IPS-15b (cell line): ENCODE results near the gene RPL3.

ENCODE experiments used
- H3K27me3 ChIP-seq: one replicate; pipeline ENCODE4 v1.6.1; 2013; ENCODE audit warnings: low read length; ENCODE audit not compliant: control insufficient read depth, insufficient read depth
- H3K36me3 ChIP-seq: one replicate; pipeline ENCODE4 v1.6.1; 2013; ENCODE audit warnings: low read length; ENCODE audit not compliant: control insufficient read depth, insufficient read depth
- H3K4me1 ChIP-seq: one replicate; pipeline ENCODE4 v1.6.1; 2013; ENCODE audit warnings: mild to moderate bottlenecking, low read length; ENCODE audit not compliant: control insufficient read depth, insufficient read depth
- H3K4me3 ChIP-seq: one replicate; pipeline ENCODE4 v1.5.1; 2013; ENCODE audit warnings: low read depth, low read length
- H3K9ac ChIP-seq: one replicate; pipeline ENCODE4 v1.6.1; 2013; ENCODE audit warnings: low read depth, mild to moderate bottlenecking, low read length
- H3K9me3 ChIP-seq: one replicate; pipeline ENCODE4 v1.6.1; 2013; ENCODE audit warnings: mild to moderate bottlenecking, low read length; ENCODE audit not compliant: control insufficient read depth, insufficient read depth

The RPL3 gene

DNA sequence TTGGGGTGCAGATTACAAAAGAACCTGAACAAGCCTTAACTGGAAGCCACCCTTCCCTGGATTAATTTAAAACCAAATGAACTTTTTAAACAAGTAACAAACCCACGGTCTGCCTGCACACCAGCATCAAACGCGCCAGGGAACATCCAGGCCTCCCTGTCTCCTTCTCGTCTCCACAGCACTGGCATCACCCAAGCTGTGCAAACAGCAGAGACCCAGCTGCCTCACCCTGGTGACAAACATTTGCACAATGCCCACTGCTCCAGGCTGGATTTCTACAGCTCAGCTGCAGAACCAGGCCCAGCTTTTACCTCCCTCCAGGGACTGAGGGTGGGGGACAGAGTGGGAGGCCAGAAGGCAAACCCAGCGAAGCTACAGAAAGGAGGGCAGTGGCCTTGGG lies 7.0 kb downstream of the RPL3 start:
- Histone ChIP-seq H3K9me3 (no peaks in the 10 kb centered on the region), H3K4me3 (no peak overlapping the region), H3K27me3 (no peaks in the 10 kb centered on the region), H3K4me1 (peaks cover 17% of the 10 kb centered on the region), H3K9ac (no peak overlapping the region), H3K36me3 (peaks cover 60% of the 10 kb centered on the region)

- H3K4me3 ChIP-seq = no peak overlapping the region
- no peak overlapping the region for H3K9ac ChIP-seq
- no peaks in the 10 kb centered on the region for H3K27me3 ChIP-seq
- H3K4me1 ChIP-seq = peaks cover 13% of the 10 kb centered on the region
- H3K36me3 ChIP-seq = peaks cover 54% of the 10 kb centered on the region
- no peaks in the 10 kb centered on the region for H3K9me3 ChIP-seq
Measured at GRCh38 chr22:39311592-39312400, 7.6 kb downstream of the RPL3 start.

- peaks cover 37% of the 10 kb centered on the region for H3K36me3 ChIP-seq
- H3K9me3 ChIP-seq = no peaks in the 10 kb centered on the region
- no peak overlapping the region for H3K9ac ChIP-seq
- no peak overlapping the region for H3K4me3 ChIP-seq
- H3K27me3 ChIP-seq = no peaks in the 10 kb centered on the region
- H3K4me1 ChIP-seq = peaks cover 5% of the 10 kb centered on the region
Measured at GRCh38 chr22:39309881-39310714, 9.3 kb downstream of the RPL3 start.

DNA sequence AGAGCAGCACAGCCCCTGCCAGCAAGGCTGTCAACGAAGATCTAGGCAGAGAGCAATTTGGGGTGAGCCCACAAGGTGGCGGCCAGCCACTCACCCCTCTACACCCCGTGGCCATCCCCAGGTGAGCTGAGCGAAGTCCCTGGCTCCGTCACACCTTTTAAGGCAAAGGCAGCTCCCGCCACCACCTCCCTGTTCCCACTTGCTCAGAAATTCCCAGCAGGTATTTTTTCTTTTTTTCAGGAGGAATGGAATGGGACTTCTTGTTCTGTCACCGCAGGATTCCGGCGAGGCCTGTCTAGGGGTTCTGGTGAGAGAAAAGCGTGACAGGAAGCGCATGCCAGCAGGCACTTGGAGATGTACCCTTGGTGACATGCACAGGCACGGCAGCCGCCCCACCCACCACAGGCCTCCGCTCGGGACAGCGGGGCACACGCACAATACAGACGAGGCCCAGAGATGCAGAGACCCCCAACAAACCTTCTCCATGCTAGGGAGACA lies 10.0 kb downstream of the RPL3 start:
- Histone ChIP-seq H3K4me1 (peaks cover 5% of the 10 kb centered on the region), H3K9ac (no peak overlapping the region), H3K36me3 (peaks cover 30% of the 10 kb centered on the region), H3K9me3 (no peaks in the 10 kb centered on the region), H3K27me3 (no peaks in the 10 kb centered on the region), H3K4me3 (no peak overlapping the region)

- Histone ChIP-seq H3K36me3 (peaks cover 24% of the 10 kb centered on the region), H3K4me3 (no peak overlapping the region), H3K4me1 (peaks cover 5% of the 10 kb centered on the region), H3K9me3 (no peaks in the 10 kb centered on the region), H3K27me3 (no peaks in the 10 kb centered on the region), H3K9ac (no peak overlapping the region)
Measured at GRCh38 chr22:39308614-39309363, 10.6 kb downstream of the RPL3 start.

GRCh38 chr22:39306456-39307361 lies 12.7 kb downstream of the RPL3 start:
- Histone ChIP-seq H3K36me3 (peaks cover 3% of the 10 kb centered on the region), H3K9me3 (no peaks in the 10 kb centered on the region), H3K4me1 (peaks cover 5% of the 10 kb centered on the region), H3K27me3 (no peaks in the 10 kb centered on the region), H3K4me3 (no peak overlapping the region), H3K9ac (no peak overlapping the region)

DNA sequence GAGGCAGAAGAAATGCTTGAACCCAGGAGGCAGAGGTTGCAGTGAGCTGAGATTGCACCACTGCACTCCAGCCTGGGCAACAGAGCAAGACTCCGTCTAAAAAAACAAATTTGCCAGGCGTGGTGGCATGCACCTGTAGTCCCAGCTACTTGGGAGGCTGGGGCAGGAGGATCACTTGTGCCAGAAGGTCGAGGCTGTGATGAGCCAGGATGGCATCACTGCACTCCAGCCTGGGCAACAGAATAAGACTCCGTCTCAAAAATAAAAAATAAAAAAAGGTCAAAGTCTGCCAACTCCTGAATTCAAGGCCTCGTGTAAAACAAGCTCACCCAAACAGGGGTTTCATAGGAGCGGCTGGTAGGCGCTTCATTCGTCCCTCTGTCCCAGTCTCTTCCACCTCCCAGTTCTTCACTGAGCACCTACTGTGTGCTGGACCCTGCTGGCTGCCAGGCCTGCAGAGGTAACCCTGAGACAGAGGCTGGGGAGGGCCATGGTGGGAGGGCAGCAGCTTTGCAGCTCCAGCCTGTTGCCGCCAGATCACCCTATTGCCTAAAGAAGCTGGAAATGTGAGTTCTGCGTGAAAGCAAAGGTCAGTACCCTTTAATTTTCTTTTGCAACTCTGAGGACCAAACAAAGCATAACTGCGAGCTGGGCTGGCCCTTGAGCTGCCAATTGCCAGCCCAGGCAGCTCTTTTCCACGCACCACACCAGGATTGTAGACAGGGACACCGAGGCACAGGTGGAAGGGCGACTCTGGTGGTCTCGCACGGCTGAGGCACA lies 15.3 kb downstream of the RPL3 start:
- Histone ChIP-seq H3K27me3 (no peaks in the 10 kb centered on the region), H3K9me3 (no peaks in the 10 kb centered on the region), H3K9ac (no peak overlapping the region), H3K4me3 (no peak overlapping the region), H3K36me3 (no peaks in the 10 kb centered on the region), H3K4me1 (peaks cover 4% of the 10 kb centered on the region)

GRCh38 chr22:39303358-39303757 lies 16.1 kb downstream of the RPL3 start:
- Histone ChIP-seq H3K4me3 (no peak overlapping the region), H3K9ac (no peak overlapping the region), H3K36me3 (no peaks in the 10 kb centered on the region), H3K27me3 (no peaks in the 10 kb centered on the region), H3K9me3 (no peaks in the 10 kb centered on the region), H3K4me1 (no peaks in the 10 kb centered on the region)

- no peaks in the 10 kb centered on the region for H3K9me3 ChIP-seq
- H3K4me3 ChIP-seq = no peak overlapping the region
- no peaks in the 10 kb centered on the region for H3K4me1 ChIP-seq
- H3K36me3 ChIP-seq = no peaks in the 10 kb centered on the region
- no peaks in the 10 kb centered on the region for H3K27me3 ChIP-seq
- H3K9ac ChIP-seq = no peak overlapping the region
Measured at GRCh38 chr22:39302431-39302960, 16.9 kb downstream of the RPL3 start.

GRCh38 chr22:39301926-39302325 lies 17.5 kb downstream of the RPL3 start:
- Histone ChIP-seq H3K9ac (no peak overlapping the region), H3K36me3 (no peaks in the 10 kb centered on the region), H3K9me3 (no peaks in the 10 kb centered on the region), H3K4me3 (no peak overlapping the region), H3K27me3 (no peaks in the 10 kb centered on the region), H3K4me1 (no peaks in the 10 kb centered on the region)
